Caco-2 (cell line): ENCODE results near the gene EOLA2. TPM values are rescaled to one million over a fixed set of nuclear protein-coding genes. Genes with fewer than 3 reads are reported as not detected.

Experiments used
- BruUV-seq: library from RNA; stranded (reverse); fragments of 400-500 nt; replicated peaks from 2 replicates; lab custom pipeline; 2021; lab: Mats Ljungman, UMichigan
- CTCF ChIA-PET: fragments of 300-600 bp; sonication (Branson Sonifier 250); formaldehyde crosslinking; loops from one replicate; lab custom pipeline; 2022; ENCODE audit warnings: antibody characterized with exemption; lab: Charles Lee
- POLR2A ChIA-PET: fragments of 300-600 bp; sonication (Branson Sonifier 250); formaldehyde crosslinking; loops from one replicate; lab custom pipeline; 2022; ENCODE audit warnings: antibody characterized with exemption; lab: Charles Lee
- DNase-seq, 2 experiments: peaks; one replicate each; pipeline versions ENCODE4 v3.0.0 to v3.0.0-alpha.2; 2020 to 2022
- H3K27me3 ChIP-seq: replicated peaks from 2 replicates; pipeline ENCODE4 v1.6.0; 2011; ENCODE audit warnings: low read length; ENCODE audit not compliant: control insufficient read depth, insufficient read depth
- H3K36me3 ChIP-seq: 2 replicates; pipeline ENCODE4 v1.5.1; 2011; ENCODE audit warnings: low read length; ENCODE audit not compliant: control insufficient read depth, insufficient read depth
- H3K4me1 ChIP-seq: fragments of 250-450 bp; sonication (Bioruptor Pico); 2 replicates; pipeline ENCODE4 v1.5.1; 2020; ENCODE audit warnings: mild to moderate bottlenecking
- H3K4me3 ChIP-seq: 2 replicates; pipeline ENCODE4 v1.5.1; 2011; ENCODE audit warnings: low read depth, mild to moderate bottlenecking, control low read depth, low read length
- H3K9me3 ChIP-seq: fragments of 250-450 bp; sonication (Bioruptor Pico); 2 replicates; pipeline ENCODE4 v1.5.1; 2020; ENCODE audit warnings: mild to moderate bottlenecking, moderate library complexity
- H3K27ac Mint-ChIP-seq: one replicate; pipeline ENCODE4 v1.8.0; 2022; ENCODE audit warnings: mixed read lengths; ENCODE audit not compliant: unreplicated experiment
- H3K27me3 Mint-ChIP-seq: one replicate; pipeline ENCODE4 v1.8.0; 2022; ENCODE audit warnings: mixed read lengths; ENCODE audit not compliant: insufficient read depth, unreplicated experiment
- H3K36me3 Mint-ChIP-seq: one replicate; pipeline ENCODE4 v1.8.0; 2022; ENCODE audit warnings: mild to moderate bottlenecking, mixed read lengths; ENCODE audit not compliant: insufficient read depth, unreplicated experiment
- H3K4me1 Mint-ChIP-seq: one replicate; pipeline ENCODE4 v1.8.0; 2022; ENCODE audit warnings: low read depth, mixed read lengths; ENCODE audit not compliant: unreplicated experiment
- H3K4me3 Mint-ChIP-seq: one replicate; pipeline ENCODE4 v1.8.0; 2022; ENCODE audit warnings: mild to moderate bottlenecking, moderate library complexity, mixed read lengths; ENCODE audit not compliant: unreplicated experiment
- H3K9me3 Mint-ChIP-seq: one replicate; pipeline ENCODE4 v1.8.0; 2022; ENCODE audit warnings: mixed read lengths; ENCODE audit not compliant: unreplicated experiment
- CTCF ChIP-seq, 2 experiments: fragments of 200-600 bp in 1 of 2; IDR thresholded peaks; 1 replicate in 1 of 2; 2 replicates in 1 of 2; pipeline versions ENCODE4 v1.5.1 to v1.8.0; 2011 to 2022; ENCODE audit warnings: antibody characterized with exemption in 1 of 2, control low read depth in 1 of 2, inconsistent platforms in 1 of 2, low read depth in 1 of 2, low read length in 1 of 2, mild to moderate bottlenecking in 1 of 2, moderate library complexity in 1 of 2; ENCODE audit not compliant: insufficient read depth in 1 of 2, severe bottlenecking in 1 of 2, unreplicated experiment in 1 of 2
- intact Hi-C: fragments of 100-400 bp; cut with micrococcal nuclease; formaldehyde crosslinking; loops from one replicate; pipeline ENCODE4 v1.10.0; 2022; ENCODE audit not compliant: unreplicated experiment
- total RNA-seq: library from RNA; stranded (reverse); gene quantifications from 2 replicates; pipeline ENCODE4 v1.2.3, GENCODE V29; 2022

The EOLA2 gene
- total RNA-seq, 1 experiment from 2014 or later: 32.1 TPM

GRCh38 chrX:149982310-149982709 lies 44.0 kb upstream of the EOLA2 start:
- BruUV-seq: no TSS peak
- Mint-ChIP-seq H3K4me3 (no peak overlapping the region), H3K9me3 (no peaks in the 10 kb centered on the region), H3K27ac (no peak overlapping the region), H3K4me1 (peaks cover 6% of the 10 kb centered on the region), H3K27me3 (no peaks in the 10 kb centered on the region), H3K36me3 (no peaks in the 10 kb centered on the region)
- Histone ChIP-seq H3K9me3 (no peaks in the 10 kb centered on the region), H3K36me3 (no peaks in the 10 kb centered on the region), H3K27me3 (no peaks in the 10 kb centered on the region), H3K4me3 (no peak overlapping the region), H3K4me1 (no peaks in the 10 kb centered on the region)
- TF ChIP-seq CTCF (IDR thresholded peaks at IDR 0.05; ENCODE audit: insufficient read depth in 1 of 2, low read depth in 1 of 2, low read length in 1 of 2, severe bottlenecking in 1 of 2, unreplicated experiment in 1 of 2): no peak
- intact Hi-C loops: no loop called here
- POLR2A ChIA-PET: no interaction called here
- DNase-seq: no peak
- CTCF ChIA-PET: no interaction called here

- BruUV-seq: no TSS peak
- Mint-ChIP-seq H3K36me3 (no peaks in the 10 kb centered on the region), H3K27ac (no peak overlapping the region), H3K9me3 (no peaks in the 10 kb centered on the region), H3K4me3 (no peak overlapping the region), H3K27me3 (no peaks in the 10 kb centered on the region), H3K4me1 (peaks cover 6% of the 10 kb centered on the region)
- no peak for TF ChIP-seq CTCF (IDR thresholded peaks at IDR 0.05; ENCODE audit: insufficient read depth in 1 of 2, low read depth in 1 of 2, low read length in 1 of 2, severe bottlenecking in 1 of 2, unreplicated experiment in 1 of 2)
- H3K4me1 ChIP-seq: no peaks in the 10 kb centered on the region
- no peaks in the 10 kb centered on the region for H3K9me3 ChIP-seq
- DNase-seq: no peak
- ChIA-PET POLR2A (no interaction called here), CTCF (no interaction called here)
- no peaks in the 10 kb centered on the region for H3K36me3 ChIP-seq
- intact Hi-C loops: no loop called here
- no peak overlapping the region for H3K4me3 ChIP-seq
- H3K27me3 ChIP-seq: no peaks in the 10 kb centered on the region
These were observed 40.9 kb upstream of the EOLA2 start for GRCh38 chrX:149979126-149979644.

GRCh38 chrX:149962859-149963757 lies 24.8 kb upstream of the EOLA2 start:
- no TSS peak for BruUV-seq
- no peaks in the 10 kb centered on the region for H3K27me3 ChIP-seq
- peak; percentile 20 to 41 for TF ChIP-seq CTCF (IDR thresholded peaks at IDR 0.05; ENCODE audit: insufficient read depth in 1 of 2, low read depth in 1 of 2, low read length in 1 of 2, severe bottlenecking in 1 of 2, unreplicated experiment in 1 of 2)
- CTCF ChIA-PET: no interaction called here
- Mint-ChIP-seq H3K27me3 (no peaks in the 10 kb centered on the region), H3K36me3 (peaks cover 7% of the 10 kb centered on the region), H3K9me3 (no peaks in the 10 kb centered on the region), H3K4me3 (peak overlapping the region; percentile 6), H3K4me1 (no peaks in the 10 kb centered on the region), H3K27ac (peak overlapping the region; percentile 63)
- H3K36me3 ChIP-seq: no peaks in the 10 kb centered on the region
- peak; percentile 38 to 43 for DNase-seq
- no peak overlapping the region for H3K4me3 ChIP-seq
- H3K4me1 ChIP-seq: no peaks in the 10 kb centered on the region
- H3K9me3 ChIP-seq: no peaks in the 10 kb centered on the region
- POLR2A ChIA-PET: no interaction called here
- intact Hi-C loops: loop anchor here (1.0 to 5.0 kb wide), 4 partner anchors 87 to 718 kb away; no protein-coding TSS in a partner anchor
